Breast epithelium (tissue), 3 donors: ENCODE measurements around the gene NOSTRIN.

Experiments
- POLR2AphosphoS5 ChIP-seq, 3 donors: sonication (generic); formaldehyde crosslinking; IDR thresholded peaks; one replicate each; pipeline ENCODE4 v1.6.1; 2017; ENCODE audit warnings: antibody characterized with exemption in 3 of 3
- TF ChIP-seq, protein P1 (sequence below), 3 donors: fragments of 450-650 bp; IDR thresholded peaks; one replicate each; pipeline ENCODE4 v1.5.1; 2016 to 2017; ENCODE audit warnings: antibody characterized with exemption in 3 of 3, mild to moderate bottlenecking in 3 of 3, moderate library complexity in 3 of 3

DNA sequence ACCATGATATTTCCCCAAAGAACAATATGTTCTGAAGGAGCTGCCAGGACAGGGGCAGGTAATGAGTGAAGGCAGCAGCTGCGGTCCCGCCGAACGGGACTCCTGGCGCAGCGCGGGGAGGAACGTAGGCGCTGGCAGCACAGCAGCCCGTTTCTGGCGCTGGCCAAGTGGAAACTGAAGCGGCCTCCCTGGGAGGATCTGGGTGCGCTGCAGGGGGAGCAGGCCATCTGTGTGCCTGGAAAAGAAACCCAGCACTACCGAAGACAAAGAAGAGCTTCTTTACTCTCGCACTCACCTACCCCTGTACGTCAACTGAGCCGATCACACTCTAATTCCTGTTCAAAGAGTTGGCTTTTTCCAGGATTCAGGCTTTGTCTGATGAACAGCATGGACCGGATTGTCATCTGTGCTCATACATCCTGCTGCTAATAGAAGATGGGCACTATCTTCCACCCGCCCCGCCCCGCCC lies 110.5 kb downstream of the NOSTRIN start:
- TF ChIP-seq, protein P1, sequence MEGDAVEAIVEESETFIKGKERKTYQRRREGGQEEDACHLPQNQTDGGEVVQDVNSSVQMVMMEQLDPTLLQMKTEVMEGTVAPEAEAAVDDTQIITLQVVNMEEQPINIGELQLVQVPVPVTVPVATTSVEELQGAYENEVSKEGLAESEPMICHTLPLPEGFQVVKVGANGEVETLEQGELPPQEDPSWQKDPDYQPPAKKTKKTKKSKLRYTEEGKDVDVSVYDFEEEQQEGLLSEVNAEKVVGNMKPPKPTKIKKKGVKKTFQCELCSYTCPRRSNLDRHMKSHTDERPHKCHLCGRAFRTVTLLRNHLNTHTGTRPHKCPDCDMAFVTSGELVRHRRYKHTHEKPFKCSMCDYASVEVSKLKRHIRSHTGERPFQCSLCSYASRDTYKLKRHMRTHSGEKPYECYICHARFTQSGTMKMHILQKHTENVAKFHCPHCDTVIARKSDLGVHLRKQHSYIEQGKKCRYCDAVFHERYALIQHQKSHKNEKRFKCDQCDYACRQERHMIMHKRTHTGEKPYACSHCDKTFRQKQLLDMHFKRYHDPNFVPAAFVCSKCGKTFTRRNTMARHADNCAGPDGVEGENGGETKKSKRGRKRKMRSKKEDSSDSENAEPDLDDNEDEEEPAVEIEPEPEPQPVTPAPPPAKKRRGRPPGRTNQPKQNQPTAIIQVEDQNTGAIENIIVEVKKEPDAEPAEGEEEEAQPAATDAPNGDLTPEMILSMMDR (IDR thresholded peaks at IDR 0.05), result no peak
- no peak for TF ChIP-seq POLR2AphosphoS5 (IDR thresholded peaks at IDR 0.05)
